Activated B cell treated with CpG ODN at 0.5 μM for 24 hours (primary cell): Measurements from ENCODE around the gene SEMA6B. TPM values are rescaled to one million over a fixed set of nuclear protein-coding genes. Genes with fewer than 3 reads are reported as not detected.

Source experiments
- ATAC-seq: fragments of 200-7000 bp; cut with Tn5 transposase; one replicate; pipeline ENCODE4 v1.10.0; 2021; ENCODE audit warnings: low read depth, mild to moderate bottlenecking, moderate library complexity
- CTCF ChIA-PET: fragments of 350-600 bp; sonication (Branson Sonifier 250); formaldehyde crosslinking; loops from one replicate; lab custom pipeline; 2021; ENCODE audit warnings: antibody characterized with exemption; lab: Charles Lee
- POLR2A ChIA-PET: fragments of 350-600 bp; sonication (Branson Sonifier 250); formaldehyde crosslinking; loops from one replicate; lab custom pipeline; 2021; ENCODE audit warnings: antibody characterized with exemption; lab: Charles Lee
- DNase-seq: peaks from one replicate; pipeline ENCODE4 v3.0.0; 2022
- H3K27ac Mint-ChIP-seq: one replicate; pipeline ENCODE4 v1.8.0; 2020; ENCODE audit warnings: mixed read lengths
- H3K27me3 Mint-ChIP-seq: one replicate; pipeline ENCODE4 v1.8.0; 2021; ENCODE audit warnings: mixed read lengths
- H3K36me3 Mint-ChIP-seq: one replicate; pipeline ENCODE4 v1.8.0; 2021; ENCODE audit warnings: low read depth, mixed read lengths
- H3K4me1 Mint-ChIP-seq: one replicate; pipeline ENCODE4 v1.8.0; 2021; ENCODE audit warnings: mixed read lengths
- H3K4me3 Mint-ChIP-seq: one replicate; pipeline ENCODE4 v1.8.0; 2020; ENCODE audit warnings: mild to moderate bottlenecking, mixed read lengths
- H3K9me3 Mint-ChIP-seq: one replicate; pipeline ENCODE4 v1.8.0; 2020; ENCODE audit warnings: mixed read lengths
- CTCF ChIP-seq: fragments of 200-600 bp; IDR thresholded peaks from one replicate; pipeline ENCODE4 v1.8.0; 2022; ENCODE audit warnings: antibody characterized with exemption, mild to moderate bottlenecking
- intact Hi-C: fragments of 100-400 bp; cut with micrococcal nuclease; formaldehyde crosslinking; loops from one replicate; pipeline ENCODE4 v1.15.1; 2024
- total RNA-seq: library from RNA; stranded (reverse); gene quantifications from 2 replicates; pipeline ENCODE4 v1.2.3, GENCODE V29; 2022

The SEMA6B gene
- total RNA-seq, 1 donor from 2014 or later = 0.11 TPM

GRCh38 chr19:4602915-4603314, 43.4 kb upstream of the SEMA6B start:
- Mint-ChIP-seq H3K4me3 (no peak overlapping the region), H3K27me3 (peaks cover 16% of the 10 kb centered on the region), H3K36me3 (no peaks in the 10 kb centered on the region), H3K4me1 (peaks cover 11% of the 10 kb centered on the region), H3K9me3 (no peaks in the 10 kb centered on the region), H3K27ac (no peak overlapping the region)
- ATAC-seq = no peak
- CTCF ChIA-PET = no interaction called here
- POLR2A ChIA-PET = no interaction called here
- intact Hi-C loops = no loop called here
- TF ChIP-seq CTCF = no peak
- DNase-seq = no peak

- no peak for ATAC-seq
- ChIA-PET CTCF (no interaction called here), POLR2A (no interaction called here)
- no peaks in the 10 kb centered on the region for H3K36me3 Mint-ChIP-seq
- no peak for TF ChIP-seq CTCF
- H3K27me3 Mint-ChIP-seq = peaks cover 18% of the 10 kb centered on the region
- no peak overlapping the region for H3K4me3 Mint-ChIP-seq
- intact Hi-C loops = no loop called here
- DNase-seq = no peak
- no peaks in the 10 kb centered on the region for H3K9me3 Mint-ChIP-seq
- no peak overlapping the region for H3K27ac Mint-ChIP-seq
- peaks cover 13% of the 10 kb centered on the region for H3K4me1 Mint-ChIP-seq
These were observed 42.8 kb upstream of the SEMA6B start for GRCh38 chr19:4602173-4602788.

GRCh38 chr19:4600893-4601292, 41.4 kb upstream of the SEMA6B start:
- Mint-ChIP-seq H3K36me3 (no peaks in the 10 kb centered on the region), H3K4me1 (peaks cover 14% of the 10 kb centered on the region), H3K27me3 (peaks cover 21% of the 10 kb centered on the region), H3K27ac (no peak overlapping the region), H3K9me3 (no peaks in the 10 kb centered on the region), H3K4me3 (no peak overlapping the region)
- TF ChIP-seq CTCF = no peak
- intact Hi-C loops = no loop called here
- no peak for DNase-seq
- ATAC-seq = no peak
- ChIA-PET POLR2A (no interaction called here), CTCF (no interaction called here)

- DNase-seq (no peak), ATAC-seq (no peak)
- POLR2A ChIA-PET = no interaction called here
- TF ChIP-seq CTCF = no peak
- H3K27me3 Mint-ChIP-seq = peaks cover 21% of the 10 kb centered on the region
- no peak overlapping the region for H3K27ac Mint-ChIP-seq
- H3K4me3 Mint-ChIP-seq = no peak overlapping the region
- CTCF ChIA-PET = no interaction called here
- H3K9me3 Mint-ChIP-seq = no peaks in the 10 kb centered on the region
- H3K36me3 Mint-ChIP-seq = no peaks in the 10 kb centered on the region
- intact Hi-C loops = no loop called here
- peaks cover 14% of the 10 kb centered on the region for H3K4me1 Mint-ChIP-seq
These were observed 40.6 kb upstream of the SEMA6B start for GRCh38 chr19:4600082-4600481.

- intact Hi-C loops = no loop called here
- no peak overlapping the region for H3K4me3 Mint-ChIP-seq
- peaks cover 24% of the 10 kb centered on the region for H3K27me3 Mint-ChIP-seq
- H3K9me3 Mint-ChIP-seq = no peaks in the 10 kb centered on the region
- ChIA-PET CTCF (no interaction called here), POLR2A (no interaction called here)
- no peak overlapping the region for H3K27ac Mint-ChIP-seq
- no peaks in the 10 kb centered on the region for H3K36me3 Mint-ChIP-seq
- no peak for ATAC-seq
- DNase-seq = no peak
- TF ChIP-seq CTCF = no peak
- H3K4me1 Mint-ChIP-seq = peaks cover 14% of the 10 kb centered on the region
These were observed 39.2 kb upstream of the SEMA6B start for GRCh38 chr19:4598712-4599111.
